Smooth muscle cell (in vitro differentiated cells): ENCODE results near the gene CMPK2. TPM values are rescaled to one million over a fixed set of nuclear protein-coding genes. Genes with fewer than 3 reads are reported as not detected.

Experiments
- DNase-seq: peaks from one replicate; lab custom pipeline; 2025; ENCODE audit not compliant: unreplicated experiment; lab: John Stamatoyannopoulos, UW
- H2AFZ ChIP-seq: fragments of 200-600 bp; sonication (generic); 2 replicates; pipeline ENCODE4 v1.6.0; 2016; ENCODE audit warnings: antibody characterized with exemption, low read depth, mild to moderate bottlenecking
- H3F3A ChIP-seq: fragments of 200-600 bp; sonication (generic); 2 replicates; pipeline ENCODE4 v1.6.0; 2017; ENCODE audit warnings: antibody characterized with exemption, low read depth
- H3K27ac ChIP-seq: fragments of 200-600 bp; sonication (generic); 2 replicates; pipeline ENCODE4 v1.5.1; 2016; ENCODE audit warnings: low read depth, mild to moderate bottlenecking
- H3K27me3 ChIP-seq: fragments of 200-600 bp; sonication (generic); 2 replicates; pipeline ENCODE4 v1.6.1; 2016; ENCODE audit warnings: low read depth, mild to moderate bottlenecking
- H3K36me3 ChIP-seq: fragments of 200-600 bp; sonication (generic); 2 replicates; pipeline ENCODE4 v1.5.1; 2016; ENCODE audit warnings: low read depth
- H3K4me1 ChIP-seq: fragments of 200-600 bp; sonication (generic); 2 replicates; pipeline ENCODE4 v1.5.1; 2016; ENCODE audit warnings: low read depth
- H3K4me2 ChIP-seq: fragments of 200-600 bp; sonication (generic); 2 replicates; pipeline ENCODE4 v1.6.0; 2016; ENCODE audit warnings: mild to moderate bottlenecking
- H3K4me3 ChIP-seq: fragments of 200-600 bp; sonication (generic); 2 replicates; pipeline ENCODE4 v1.5.1; 2016; ENCODE audit warnings: mild to moderate bottlenecking
- H3K79me2 ChIP-seq: fragments of 200-600 bp; sonication (generic); 2 replicates; pipeline ENCODE4 v1.6.0; 2016; ENCODE audit warnings: low read depth, mild to moderate bottlenecking
- H3K9ac ChIP-seq: fragments of 200-600 bp; sonication (generic); 2 replicates; pipeline ENCODE4 v1.6.0; 2016; ENCODE audit warnings: low read depth
- H3K9me3 ChIP-seq: fragments of 200-600 bp; sonication (generic); replicated peaks from 2 replicates; pipeline ENCODE4 v1.5.1; 2016; ENCODE audit warnings: low read depth
- H4K20me1 ChIP-seq: fragments of 200-600 bp; sonication (generic); 2 replicates; pipeline ENCODE4 v1.6.0; 2016; ENCODE audit warnings: low read depth
- WGBS: methylation state at CpG from one replicate; pipeline ENCODE4 v1.1.7; 2016; ENCODE audit warnings: low lambda C conversion rate; 5-methylcytosine and 5-hydroxymethylcytosine counted together
- polyA plus RNA-seq: library from polyadenylated mRNA; unstranded; fragments of >200 nt; fragmentation: Nextera tagmentation; extraction: Ambion mirVana; gene quantifications from 2 replicates; pipeline ENCODE4 v1.2.1, GENCODE V29; 2016
- total RNA-seq: library from RNA; depleted of rRNA; stranded (reverse); fragments of >200 nt; gene quantifications from 2 replicates; pipeline ENCODE4 v1.2.3, GENCODE V29; 2014
- TF ChIP-seq, protein P1 (sequence below): fragments of 200-600 bp; sonication (generic); IDR thresholded peaks from 2 replicates; pipeline ENCODE4 v1.5.1; 2017; ENCODE audit warnings: borderline replicate concordance, mild to moderate bottlenecking, antibody characterized with exemption; ENCODE audit not compliant: insufficient read depth, poor library complexity, severe bottlenecking

Gene CMPK2
- total and polyA plus RNA-seq, 2 experiments from 2014 or later = 0.19 to 0.31 TPM

GRCh38 chr2:6828299-6828584 is 37.5 kb downstream of the CMPK2 start:
- Histone ChIP-seq H3K79me2 (no peaks in the 10 kb centered on the region), H3F3A (no peaks in the 10 kb centered on the region), H3K9me3 (peaks cover 5% of the 10 kb centered on the region), H4K20me1 (no peaks in the 10 kb centered on the region), H3K27ac (peak overlapping the region; percentile 48), H3K4me2 (peak overlapping the region; percentile 71), H3K9ac (no peak overlapping the region), H3K4me3 (no peak overlapping the region), H3K36me3 (no peaks in the 10 kb centered on the region), H3K4me1 (peaks cover 3% of the 10 kb centered on the region), H2AFZ (peak overlapping the region; percentile 88), H3K27me3 (no peaks in the 10 kb centered on the region)
- WGBS = 12% methylated on average over 2 of the region's 2 CpGs
- no peak for DNase-seq
- TF ChIP-seq, protein P1, sequence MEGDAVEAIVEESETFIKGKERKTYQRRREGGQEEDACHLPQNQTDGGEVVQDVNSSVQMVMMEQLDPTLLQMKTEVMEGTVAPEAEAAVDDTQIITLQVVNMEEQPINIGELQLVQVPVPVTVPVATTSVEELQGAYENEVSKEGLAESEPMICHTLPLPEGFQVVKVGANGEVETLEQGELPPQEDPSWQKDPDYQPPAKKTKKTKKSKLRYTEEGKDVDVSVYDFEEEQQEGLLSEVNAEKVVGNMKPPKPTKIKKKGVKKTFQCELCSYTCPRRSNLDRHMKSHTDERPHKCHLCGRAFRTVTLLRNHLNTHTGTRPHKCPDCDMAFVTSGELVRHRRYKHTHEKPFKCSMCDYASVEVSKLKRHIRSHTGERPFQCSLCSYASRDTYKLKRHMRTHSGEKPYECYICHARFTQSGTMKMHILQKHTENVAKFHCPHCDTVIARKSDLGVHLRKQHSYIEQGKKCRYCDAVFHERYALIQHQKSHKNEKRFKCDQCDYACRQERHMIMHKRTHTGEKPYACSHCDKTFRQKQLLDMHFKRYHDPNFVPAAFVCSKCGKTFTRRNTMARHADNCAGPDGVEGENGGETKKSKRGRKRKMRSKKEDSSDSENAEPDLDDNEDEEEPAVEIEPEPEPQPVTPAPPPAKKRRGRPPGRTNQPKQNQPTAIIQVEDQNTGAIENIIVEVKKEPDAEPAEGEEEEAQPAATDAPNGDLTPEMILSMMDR = peak; percentile 64

GRCh38 chr2:6827566-6828298 is 38.0 kb downstream of the CMPK2 start:
- H2AFZ ChIP-seq = peak overlapping the region; percentile 88

DNA sequence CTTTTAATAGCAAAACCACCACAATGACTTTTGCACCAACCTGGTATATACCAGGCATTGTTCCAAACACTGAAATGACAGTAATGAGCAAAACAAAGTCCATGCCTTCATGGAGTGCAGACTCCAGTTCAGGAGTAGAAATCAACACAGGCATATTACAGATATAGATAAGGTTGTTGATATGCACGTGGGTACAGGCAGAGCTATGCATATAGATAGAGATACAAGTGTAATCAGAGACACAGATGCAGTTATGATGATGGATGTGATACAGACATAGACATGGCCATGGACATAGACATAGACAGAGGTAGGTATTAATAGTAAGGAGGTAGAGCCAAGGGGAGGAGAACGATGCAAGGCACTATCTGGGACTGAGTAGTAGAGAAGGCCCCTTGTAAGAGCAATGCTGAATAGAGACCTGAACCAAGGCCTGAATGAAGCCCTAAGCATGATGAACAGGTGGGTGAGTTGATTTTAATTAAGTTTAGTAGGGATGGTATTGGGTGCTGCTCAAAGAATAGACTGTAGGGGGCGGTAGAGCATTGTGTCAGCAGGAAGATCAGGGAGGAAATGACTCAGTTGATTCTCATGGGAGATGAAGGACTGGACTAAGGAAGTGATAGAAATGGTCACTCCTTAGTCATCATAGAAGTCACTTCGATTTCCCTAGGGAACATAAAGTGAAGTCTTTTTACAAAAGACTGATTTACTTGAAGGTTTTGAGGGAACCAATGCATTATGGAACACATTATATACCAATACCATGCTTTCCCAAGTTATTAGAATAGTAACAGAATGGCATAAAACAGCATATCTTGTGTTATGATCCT is 39.4 kb downstream of the CMPK2 start:
- peaks cover 2% of the 10 kb centered on the region for H3K9me3 ChIP-seq
- no peaks in the 10 kb centered on the region for H3K27me3 ChIP-seq
- no peaks in the 10 kb centered on the region for H3K36me3 ChIP-seq
- no peak overlapping the region for H2AFZ ChIP-seq
- H3K9ac ChIP-seq = no peak overlapping the region
- H3K79me2 ChIP-seq = no peaks in the 10 kb centered on the region
- H3K4me2 ChIP-seq = no peak overlapping the region
- no peak overlapping the region for H3K4me3 ChIP-seq
- H3K27ac ChIP-seq = no peak overlapping the region
- no peaks in the 10 kb centered on the region for H4K20me1 ChIP-seq
- DNase-seq = no peak
- TF ChIP-seq, protein P1 = peak; percentile 57
- H3K4me1 ChIP-seq = peaks cover 3% of the 10 kb centered on the region
- H3F3A ChIP-seq = no peaks in the 10 kb centered on the region
- 46% methylated on average over 4 of the region's 4 CpGs for WGBS

More at GRCh38 chr2:6827566-6828298, 38.0 kb downstream of the CMPK2 start:
- TF ChIP-seq, protein P1 = no peak
- H3K9ac ChIP-seq = no peak overlapping the region
- peaks cover 3% of the 10 kb centered on the region for H3K4me1 ChIP-seq
- DNase-seq = no peak
- no peaks in the 10 kb centered on the region for H4K20me1 ChIP-seq
- H3K4me2 ChIP-seq = peak overlapping the region; percentile 71
- no peaks in the 10 kb centered on the region for H3K36me3 ChIP-seq
- WGBS = 37% methylated on average over 5 of the region's 5 CpGs
- no peaks in the 10 kb centered on the region for H3F3A ChIP-seq
- no peaks in the 10 kb centered on the region for H3K79me2 ChIP-seq
- H3K4me3 ChIP-seq = no peak overlapping the region
- peaks cover 5% of the 10 kb centered on the region for H3K9me3 ChIP-seq
- H3K27me3 ChIP-seq = no peaks in the 10 kb centered on the region
- H3K27ac ChIP-seq = peak overlapping the region; percentile 48
